Left renal cortex interstitium (tissue), 4 donors: Measurements from ENCODE around the gene CAMK2D. TPM values are rescaled to one million over a fixed set of nuclear protein-coding genes. Genes with fewer than 3 reads are reported as not detected.
A peak's percentile ranks its signal among the peaks of the same experiment; 100 is the strongest.
"Not testable (repeated sequence)": the region's sequence is repeated elsewhere in the genome, so short reads cannot be mapped to it uniquely, and the experiment has no call there.

Source experiments
- DNase-seq, 4 donors: peaks; one replicate each; pipeline ENCODE4 v3.0.0-alpha.2; 2013; ENCODE audit warnings: low read depth in 4 of 4, low spot score in 2 of 4, missing footprints in 1 of 4
- polyA plus RNA-seq, 4 donors: library from polyadenylated mRNA; unstranded; fragments of 120-200 nt; gene quantifications; one replicate each; pipeline ENCODE4 v1.2.1, GENCODE V29; 2013; ENCODE audit not compliant: insufficient read length in 4 of 4

CAMK2D gene
- polyA plus RNA-seq, 4 donors = 69.4 to 83.1 (median 77.0) TPM

- not testable (repeated sequence) for DNase-seq
Observed at GRCh38 chr4:113763923-113764322, 2.4 kb upstream of the CAMK2D start.

GRCh38 chr4:113763029-113763285 lies 1.4 kb upstream of the CAMK2D start:
- DNase-seq = no peak

- peak; percentile 98 to 99 (median 98) for DNase-seq
Observed at GRCh38 chr4:113762186-113763028, 869 bp upstream of the CAMK2D start.

- DNase-seq = peak; percentile 56 to 66 (median 60)
Observed at GRCh38 chr4:113760795-113761619, 531 bp downstream of the CAMK2D start.

GRCh38 chr4:113760094-113760794 lies 1.3 kb downstream of the CAMK2D start:
- DNase-seq = peak in 3 of 4 donors; percentile 22 to 68 (median 48)

- DNase-seq = peak in 2 of 4 donors; percentile 25 to 26
Observed at GRCh38 chr4:113759696-113760093, 1.8 kb downstream of the CAMK2D start.

- DNase-seq = no peak
Observed at GRCh38 chr4:113758372-113758771, 3.2 kb downstream of the CAMK2D start.

- DNase-seq = no peak
Observed at GRCh38 chr4:113757486-113757885, 4.1 kb downstream of the CAMK2D start.

GRCh38 chr4:113756005-113756410 lies 5.5 kb downstream of the CAMK2D start:
- DNase-seq = no peak

- no peak for DNase-seq
Observed at GRCh38 chr4:113750734-113751133, 10.8 kb downstream of the CAMK2D start.

- DNase-seq = no peak
Observed at GRCh38 chr4:113750296-113750695, 11.2 kb downstream of the CAMK2D start.

GRCh38 chr4:113749178-113749577 lies 12.4 kb downstream of the CAMK2D start:
- no peak for DNase-seq

GRCh38 chr4:113747949-113748348 lies 13.6 kb downstream of the CAMK2D start:
- DNase-seq = no peak

GRCh38 chr4:113745711-113746110 lies 15.8 kb downstream of the CAMK2D start:
- no peak for DNase-seq

GRCh38 chr4:113744667-113745240 lies 16.8 kb downstream of the CAMK2D start:
- no peak for DNase-seq

GRCh38 chr4:113743690-113744089 lies 17.8 kb downstream of the CAMK2D start:
- DNase-seq = no peak

- no peak for DNase-seq
Observed at GRCh38 chr4:113742643-113743042, 18.9 kb downstream of the CAMK2D start.

GRCh38 chr4:113741956-113742355 lies 19.6 kb downstream of the CAMK2D start:
- DNase-seq = no peak

GRCh38 chr4:113740857-113741379 lies 20.6 kb downstream of the CAMK2D start:
- no peak for DNase-seq

GRCh38 chr4:113739197-113739596 lies 22.3 kb downstream of the CAMK2D start:
- DNase-seq = no peak

GRCh38 chr4:113738251-113738650 lies 23.3 kb downstream of the CAMK2D start:
- no peak for DNase-seq
